ENCODE measurements around the gene DCDC1.

DCDC1 gene

DNA sequence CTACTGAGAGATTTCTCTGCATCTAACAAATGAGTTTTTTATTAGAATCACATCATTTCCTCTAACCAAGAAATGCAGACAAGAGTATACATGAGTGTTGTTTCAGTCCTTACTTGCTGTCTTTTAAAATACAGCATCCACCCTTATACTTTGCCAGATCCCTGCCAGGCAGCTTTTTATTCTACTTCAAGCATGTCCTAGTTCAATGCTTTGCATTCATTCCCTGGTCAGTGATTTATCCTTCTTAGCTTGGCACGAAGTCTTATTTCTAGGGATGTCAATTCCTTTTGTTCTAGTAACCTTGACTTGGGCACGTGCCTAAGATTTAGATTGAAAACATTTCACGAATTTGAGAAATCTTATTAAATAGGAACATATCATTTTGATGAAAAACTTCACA lies 476.2 kb downstream of the DCDC1 start:
- no peak for DNase-seq (ENCODE audit: low read depth)

DNA sequence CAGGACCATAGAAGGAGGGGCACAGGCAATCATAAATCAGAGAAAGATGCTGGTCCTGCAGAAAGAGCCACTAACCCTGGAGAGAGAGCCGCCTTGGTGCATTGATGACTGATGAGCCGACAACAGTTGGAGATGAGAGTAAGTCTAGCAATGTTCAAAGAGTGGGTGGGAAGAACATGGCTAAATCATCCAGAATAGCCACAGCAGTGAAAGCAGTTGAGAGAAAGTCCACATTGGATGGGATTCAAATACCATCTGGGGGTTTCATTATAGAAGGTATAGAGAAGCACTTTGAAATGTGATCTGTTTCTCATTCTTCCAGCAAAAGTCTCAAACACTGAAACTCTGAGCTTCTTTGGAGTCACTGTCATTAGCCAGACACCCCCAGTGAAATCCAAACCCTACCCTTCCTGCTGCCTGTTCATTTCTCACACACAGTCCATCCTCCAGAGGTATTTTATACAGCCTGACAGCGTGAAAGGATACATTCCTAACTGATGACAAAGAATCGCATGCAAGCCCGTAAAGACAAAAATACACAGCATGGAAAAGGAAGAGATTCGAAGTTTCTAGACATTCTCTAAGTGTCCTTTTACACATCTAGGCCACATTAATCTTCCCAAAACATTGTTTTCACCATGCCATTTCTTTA lies 480.3 kb downstream of the DCDC1 start:
- peak; percentile 26 for DNase-seq (ENCODE audit: low read depth)
- TF ChIP-seq, protein P1, sequence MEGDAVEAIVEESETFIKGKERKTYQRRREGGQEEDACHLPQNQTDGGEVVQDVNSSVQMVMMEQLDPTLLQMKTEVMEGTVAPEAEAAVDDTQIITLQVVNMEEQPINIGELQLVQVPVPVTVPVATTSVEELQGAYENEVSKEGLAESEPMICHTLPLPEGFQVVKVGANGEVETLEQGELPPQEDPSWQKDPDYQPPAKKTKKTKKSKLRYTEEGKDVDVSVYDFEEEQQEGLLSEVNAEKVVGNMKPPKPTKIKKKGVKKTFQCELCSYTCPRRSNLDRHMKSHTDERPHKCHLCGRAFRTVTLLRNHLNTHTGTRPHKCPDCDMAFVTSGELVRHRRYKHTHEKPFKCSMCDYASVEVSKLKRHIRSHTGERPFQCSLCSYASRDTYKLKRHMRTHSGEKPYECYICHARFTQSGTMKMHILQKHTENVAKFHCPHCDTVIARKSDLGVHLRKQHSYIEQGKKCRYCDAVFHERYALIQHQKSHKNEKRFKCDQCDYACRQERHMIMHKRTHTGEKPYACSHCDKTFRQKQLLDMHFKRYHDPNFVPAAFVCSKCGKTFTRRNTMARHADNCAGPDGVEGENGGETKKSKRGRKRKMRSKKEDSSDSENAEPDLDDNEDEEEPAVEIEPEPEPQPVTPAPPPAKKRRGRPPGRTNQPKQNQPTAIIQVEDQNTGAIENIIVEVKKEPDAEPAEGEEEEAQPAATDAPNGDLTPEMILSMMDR (IDR thresholded peaks at IDR 0.05; ENCODE audit: insufficient read depth, low read depth, low read length, missing control alignments): no peak
- H3K4me3 ChIP-seq (ENCODE audit: low read length): no peak overlapping the region

More for the DNA sequence above, 476.2 kb downstream of the DCDC1 start:
- TF ChIP-seq, protein P1 (IDR thresholded peaks at IDR 0.05; ENCODE audit: insufficient read depth, low read depth, low read length, missing control alignments): no peak
- no peak overlapping the region for H3K4me3 ChIP-seq (ENCODE audit: low read length)

DNA sequence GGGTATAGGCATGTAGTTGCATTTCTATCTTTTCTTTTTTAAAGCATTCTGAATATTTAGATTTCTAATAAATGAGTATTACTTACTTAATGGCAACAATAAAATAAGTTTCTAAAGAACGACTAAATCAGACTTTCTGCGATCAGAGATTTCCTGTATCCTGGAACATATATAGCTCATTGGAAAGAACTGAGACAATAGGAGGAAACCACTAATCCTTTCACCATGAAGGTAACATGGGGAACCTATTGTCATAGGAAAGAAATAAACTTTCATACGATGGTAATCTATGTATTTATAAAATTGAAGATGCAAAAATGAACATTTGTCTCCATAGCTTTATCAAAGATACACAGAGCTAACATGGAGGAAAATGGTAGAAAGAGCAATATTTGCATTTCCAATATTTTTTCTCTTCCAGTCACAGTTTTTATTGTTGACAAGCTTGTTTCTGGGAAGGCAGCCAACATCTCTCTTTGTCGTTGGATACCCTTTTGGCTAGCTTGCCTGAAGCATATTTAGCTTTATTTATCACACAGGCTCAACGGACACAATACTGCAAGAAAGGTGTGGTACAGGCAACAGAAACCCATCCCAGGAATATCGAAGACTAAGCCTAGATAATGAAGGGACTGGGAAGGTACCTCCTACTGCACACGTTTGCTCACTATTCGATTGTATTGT lies 490.1 kb downstream of the DCDC1 start:
- no peak for DNase-seq (ENCODE audit: low read depth)
- TF ChIP-seq, protein P1 (IDR thresholded peaks at IDR 0.05; ENCODE audit: insufficient read depth, low read depth, low read length, missing control alignments): no peak
- H3K4me3 ChIP-seq (ENCODE audit: low read length): no peak overlapping the region

DNA sequence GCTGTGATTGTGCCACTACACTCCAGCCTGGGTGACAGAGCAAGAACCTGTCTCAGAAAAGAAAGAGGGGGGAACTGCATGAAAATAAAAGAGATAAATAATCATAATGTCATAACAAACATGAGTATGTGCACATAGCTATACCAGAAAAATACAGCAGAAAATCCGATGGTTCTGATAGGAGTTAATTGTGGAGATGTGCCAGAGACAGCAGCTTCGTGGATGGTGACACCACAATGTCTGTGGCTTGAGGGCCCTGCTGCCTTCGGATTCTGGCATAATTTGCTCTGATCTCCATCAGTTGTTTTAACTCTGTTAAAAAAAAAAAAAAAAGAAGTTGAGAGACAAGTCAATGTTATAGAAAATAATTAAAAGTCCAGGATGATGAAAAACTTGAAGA lies 491.1 kb downstream of the DCDC1 start:
- TF ChIP-seq, protein P1 (IDR thresholded peaks at IDR 0.05; ENCODE audit: insufficient read depth, low read depth, low read length, missing control alignments): no peak
- no peak for DNase-seq (ENCODE audit: low read depth)
- H3K4me3 ChIP-seq (ENCODE audit: low read length): no peak overlapping the region

DNA sequence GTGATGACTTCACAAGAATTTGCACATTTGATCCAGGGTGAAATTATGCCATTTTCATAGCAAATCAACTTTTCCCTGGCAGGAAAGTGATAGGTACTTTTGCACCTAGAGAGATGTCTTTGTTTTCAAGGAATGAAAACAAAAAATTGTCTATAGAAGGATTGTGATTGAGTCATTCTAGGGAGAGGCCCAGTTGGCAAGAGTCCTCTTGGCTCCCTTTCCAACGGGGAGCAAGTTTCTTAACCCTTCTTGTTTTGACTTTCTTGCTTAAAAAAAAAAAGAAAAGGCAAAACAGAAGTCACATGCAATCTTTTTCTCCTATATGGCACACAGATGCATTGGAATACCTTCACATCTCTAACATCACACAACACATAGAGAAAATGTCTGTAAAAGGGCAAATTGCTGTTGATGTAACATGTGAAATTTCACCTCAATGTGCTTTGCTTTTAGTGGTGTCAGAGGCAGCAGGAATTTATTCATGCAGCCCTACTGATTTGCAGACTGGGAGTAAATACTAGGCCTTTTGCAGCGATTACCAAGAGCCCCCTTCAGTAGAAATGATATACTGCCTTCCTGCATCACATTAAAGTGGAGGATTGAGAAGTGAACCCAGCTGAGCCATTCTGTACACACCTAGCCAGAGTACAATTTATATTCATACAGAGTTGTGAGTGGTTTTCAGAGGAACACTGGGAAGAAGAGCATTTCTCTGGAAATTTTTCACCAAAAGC lies 492.7 kb downstream of the DCDC1 start:
- peak; percentile 39 for DNase-seq (ENCODE audit: low read depth)
- no peak overlapping the region for H3K4me3 ChIP-seq (ENCODE audit: low read length)
- TF ChIP-seq, protein P1 (IDR thresholded peaks at IDR 0.05; ENCODE audit: insufficient read depth, low read depth, low read length, missing control alignments): no peak

DNA sequence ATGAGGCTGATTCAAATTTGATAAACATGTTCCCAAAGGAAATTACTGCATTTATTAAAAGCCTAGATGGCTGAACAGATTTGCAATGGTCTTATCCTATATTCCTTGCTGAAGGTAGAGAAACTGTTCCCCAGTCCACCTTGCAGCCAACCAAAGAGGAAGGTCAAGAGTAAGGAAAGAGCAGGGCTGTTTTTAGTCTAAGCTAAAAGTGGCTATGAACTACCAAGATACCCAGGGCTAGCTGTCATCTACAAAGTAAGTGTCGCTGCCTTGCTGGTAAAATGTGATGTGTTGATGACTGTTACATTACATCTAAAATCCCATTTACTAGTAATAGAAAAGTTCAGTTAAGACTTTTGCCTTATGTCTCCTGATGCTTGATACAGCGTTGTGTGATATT lies 493.3 kb downstream of the DCDC1 start:
- no peak for DNase-seq (ENCODE audit: low read depth)
- TF ChIP-seq, protein P1 (IDR thresholded peaks at IDR 0.05; ENCODE audit: insufficient read depth, low read depth, low read length, missing control alignments): no peak
- no peak overlapping the region for H3K4me3 ChIP-seq (ENCODE audit: low read length)
